Right atrium auricular region (tissue), 2 donors: ENCODE data around the gene SEC61A2. TPM values are rescaled to one million over a fixed set of nuclear protein-coding genes. Genes with fewer than 3 reads are reported as not detected.
A peak's percentile ranks its signal among the peaks of the same experiment; 100 is the strongest.

Experiments
- DNase-seq: peaks from one replicate; pipeline ENCODE4 v3.0.0-alpha.2; 2019; ENCODE audit warnings: low spot score
- H3K27ac ChIP-seq, 2 donors: fragments of 200-600 bp; sonication (generic); 1 replicate in 1 of 2; 2 replicates in 1 of 2; pipeline ENCODE4 v1.5.1; 2016 to 2019
- H3K27me3 ChIP-seq, 2 donors: fragments of 200-600 bp; sonication (generic); one replicate each; pipeline versions ENCODE4 v1.5.1 to v1.6.0; 2017 to 2019
- H3K36me3 ChIP-seq: fragments of 200-600 bp; sonication (generic); one replicate; pipeline ENCODE4 v1.5.1; 2016
- H3K4me1 ChIP-seq, 2 donors: fragments of 200-600 bp; sonication (generic); one replicate each; pipeline versions ENCODE4 v1.5.1 to v1.6.0; 2017 to 2019
- H3K4me3 ChIP-seq, 2 donors: fragments of 200-600 bp; sonication (generic); 1 replicate in 1 of 2; 2 replicates in 1 of 2; pipeline ENCODE4 v1.5.1; 2017 to 2019; ENCODE audit warnings: mild to moderate bottlenecking in 1 of 2, moderate library complexity in 1 of 2
- H3K9me3 ChIP-seq, 2 donors: fragments of 200-600 bp; sonication (generic); one replicate each; pipeline ENCODE4 v1.5.1; 2019
- total RNA-seq, 2 donors: library from RNA; depleted of rRNA; stranded (reverse); fragments of >200 nt; gene quantifications; one replicate each; pipeline ENCODE4 v1.1.0, GENCODE V29; 2016
- TF ChIP-seq, protein P1 (sequence below), 2 donors: fragments of 200-600 bp; sonication (generic); IDR thresholded peaks; one replicate each; pipeline ENCODE4 v1.5.1; 2019; ENCODE audit warnings: antibody characterized with exemption in 2 of 2

Gene SEC61A2
- total RNA-seq, 2 donors from 2014 or later, result 12.2 to 12.4 TPM

DNA sequence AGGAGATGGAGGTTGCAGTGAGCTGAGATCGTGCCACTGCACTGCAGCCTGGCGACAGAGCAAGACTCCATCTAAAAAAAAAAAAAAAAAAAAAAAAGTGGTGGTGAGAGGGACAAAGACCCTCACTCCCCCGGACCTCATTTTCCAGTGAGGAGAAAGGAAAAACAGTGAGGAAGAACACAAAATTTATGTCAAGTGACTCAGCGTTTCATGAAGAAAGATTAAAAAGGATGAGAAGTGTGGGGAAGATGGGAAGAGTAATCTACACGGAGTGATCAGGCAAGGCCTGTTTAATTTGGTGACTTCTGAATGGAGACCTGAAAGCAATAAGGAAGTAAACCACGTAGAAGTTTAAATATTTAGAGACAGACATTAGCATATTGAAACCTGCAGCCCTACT, 59.2 kb downstream of the SEC61A2 start:
- no peak for DNase-seq
- Histone ChIP-seq H3K36me3 (peaks cover 23% of the 10 kb centered on the region), H3K9me3 (no peaks in the 10 kb centered on the region), H3K27me3 (no peaks in the 10 kb centered on the region), H3K4me1 (peaks cover 0 to 6% of the 10 kb centered on the region in 2 donors), H3K4me3 (no peak overlapping the region), H3K27ac (no peak overlapping the region)
- TF ChIP-seq, protein P1, sequence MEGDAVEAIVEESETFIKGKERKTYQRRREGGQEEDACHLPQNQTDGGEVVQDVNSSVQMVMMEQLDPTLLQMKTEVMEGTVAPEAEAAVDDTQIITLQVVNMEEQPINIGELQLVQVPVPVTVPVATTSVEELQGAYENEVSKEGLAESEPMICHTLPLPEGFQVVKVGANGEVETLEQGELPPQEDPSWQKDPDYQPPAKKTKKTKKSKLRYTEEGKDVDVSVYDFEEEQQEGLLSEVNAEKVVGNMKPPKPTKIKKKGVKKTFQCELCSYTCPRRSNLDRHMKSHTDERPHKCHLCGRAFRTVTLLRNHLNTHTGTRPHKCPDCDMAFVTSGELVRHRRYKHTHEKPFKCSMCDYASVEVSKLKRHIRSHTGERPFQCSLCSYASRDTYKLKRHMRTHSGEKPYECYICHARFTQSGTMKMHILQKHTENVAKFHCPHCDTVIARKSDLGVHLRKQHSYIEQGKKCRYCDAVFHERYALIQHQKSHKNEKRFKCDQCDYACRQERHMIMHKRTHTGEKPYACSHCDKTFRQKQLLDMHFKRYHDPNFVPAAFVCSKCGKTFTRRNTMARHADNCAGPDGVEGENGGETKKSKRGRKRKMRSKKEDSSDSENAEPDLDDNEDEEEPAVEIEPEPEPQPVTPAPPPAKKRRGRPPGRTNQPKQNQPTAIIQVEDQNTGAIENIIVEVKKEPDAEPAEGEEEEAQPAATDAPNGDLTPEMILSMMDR (IDR thresholded peaks at IDR 0.05), result no peak

DNA sequence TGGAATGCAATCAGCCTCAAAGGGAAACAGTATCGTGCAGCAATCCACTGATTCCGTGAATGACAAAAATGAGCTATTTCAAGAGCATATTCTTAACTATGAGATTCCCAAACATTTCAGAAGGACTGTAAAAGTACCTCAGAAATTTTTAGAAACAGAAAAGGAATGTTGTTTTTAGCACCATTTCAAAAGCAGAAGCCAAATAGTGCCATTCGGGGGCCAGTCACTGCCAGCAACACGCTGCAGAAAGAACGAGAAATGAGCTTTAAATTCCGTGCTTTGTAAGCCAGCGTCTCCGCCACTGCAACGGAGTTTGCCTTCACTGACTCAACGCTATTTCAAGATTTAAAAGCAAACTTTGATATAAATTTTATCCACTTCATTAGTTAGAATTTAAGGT, 59.9 kb downstream of the SEC61A2 start:
- H3K4me3 ChIP-seq, result no peak overlapping the region
- DNase-seq, result no peak
- TF ChIP-seq, protein P1 (IDR thresholded peaks at IDR 0.05), result no peak
- H3K27ac ChIP-seq, result no peak overlapping the region
- H3K9me3 ChIP-seq, result no peaks in the 10 kb centered on the region
- no peaks in the 10 kb centered on the region for H3K27me3 ChIP-seq
- peaks cover 19% of the 10 kb centered on the region for H3K36me3 ChIP-seq
- peaks cover 0 to 14% of the 10 kb centered on the region in 2 donors for H3K4me1 ChIP-seq

DNA sequence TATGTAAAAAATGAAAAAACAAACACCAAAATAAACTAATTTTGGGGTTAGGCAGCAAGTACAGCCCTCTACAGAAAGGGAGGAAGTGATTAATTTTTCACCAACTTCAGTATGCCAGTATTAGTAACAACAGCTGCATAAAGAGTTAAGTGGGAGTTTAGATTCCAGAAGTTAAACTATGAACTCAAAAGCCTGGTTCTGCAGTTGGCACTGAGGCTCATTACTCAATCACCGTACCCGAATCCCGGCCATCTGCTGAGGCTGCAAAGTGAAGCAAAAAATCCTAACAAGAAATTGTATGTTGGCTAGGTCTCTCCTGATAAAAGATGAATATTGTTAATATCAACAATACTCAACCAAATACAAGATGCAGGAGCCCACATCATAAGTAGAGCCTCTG, 62.2 kb downstream of the SEC61A2 start:
- Histone ChIP-seq H3K27me3 (no peaks in the 10 kb centered on the region), H3K4me1 (peaks cover 0 to 24% of the 10 kb centered on the region in 2 donors), H3K36me3 (peaks cover 4% of the 10 kb centered on the region)

DNA sequence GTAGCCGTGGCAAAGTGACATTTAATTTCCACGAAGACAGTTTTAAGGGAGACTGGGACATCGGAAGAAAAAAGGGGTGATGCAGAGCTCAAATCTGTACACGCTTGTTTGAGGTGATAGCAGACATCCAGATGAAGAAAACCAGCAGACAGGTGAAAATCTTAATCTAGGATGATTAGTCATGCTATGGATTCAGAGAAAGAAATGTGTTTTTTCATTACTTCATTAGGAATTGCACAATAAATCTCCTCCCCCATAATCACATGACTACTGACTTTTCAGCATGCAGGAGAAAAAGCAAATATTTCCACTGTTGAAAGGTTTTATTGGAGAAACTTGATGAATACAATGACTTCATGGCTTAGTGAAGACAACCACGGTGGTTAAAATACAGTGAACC, 63.7 kb downstream of the SEC61A2 start:
- H3K27me3 ChIP-seq, result no peaks in the 10 kb centered on the region
- H3K4me3 ChIP-seq, result no peak overlapping the region
- H3K9me3 ChIP-seq, result no peaks in the 10 kb centered on the region
- H3K36me3 ChIP-seq, result no peaks in the 10 kb centered on the region
- H3K4me1 ChIP-seq, result peaks cover 0 to 38% of the 10 kb centered on the region in 2 donors
- TF ChIP-seq, protein P1 (IDR thresholded peaks at IDR 0.05), result no peak
- DNase-seq, result no peak
- H3K27ac ChIP-seq, result no peak overlapping the region

More for the DNA sequence above, 62.2 kb downstream of the SEC61A2 start:
- H3K4me3 ChIP-seq, result no peak overlapping the region
- H3K9me3 ChIP-seq, result no peaks in the 10 kb centered on the region
- DNase-seq, result no peak
- H3K27ac ChIP-seq, result no peak overlapping the region
- TF ChIP-seq, protein P1 (IDR thresholded peaks at IDR 0.05), result no peak

DNA sequence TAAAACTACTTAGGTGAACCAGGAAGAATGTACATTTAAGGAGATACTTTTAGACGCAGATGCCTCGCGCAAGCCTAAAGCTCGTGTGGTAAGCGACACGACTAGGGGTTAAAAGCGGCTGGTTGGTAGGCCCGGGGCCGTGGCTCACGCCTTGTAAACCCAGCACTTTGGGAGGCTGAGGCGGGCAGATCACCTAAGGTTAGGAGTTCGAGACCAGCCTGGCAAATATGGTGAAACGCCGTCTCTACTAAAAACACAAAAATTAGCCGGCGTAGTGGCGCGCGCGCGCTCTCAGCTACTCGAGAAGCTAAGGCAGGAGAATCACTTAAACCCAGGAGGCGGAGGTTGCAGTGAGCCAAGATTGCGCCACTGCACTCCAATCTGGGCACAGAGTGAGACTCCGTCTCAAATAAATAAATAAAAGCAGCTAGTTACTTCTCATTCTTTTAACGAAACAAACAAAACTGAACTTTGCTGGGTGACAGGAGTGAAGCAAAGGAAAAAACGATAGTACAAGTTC, 65.3 kb downstream of the SEC61A2 start:
- Histone ChIP-seq H3K4me3 (peak overlapping the region; percentile 71 to 75), H3K9me3 (no peaks in the 10 kb centered on the region), H3K36me3 (peaks cover 6% of the 10 kb centered on the region), H3K4me1 (peaks cover 0 to 39% of the 10 kb centered on the region in 2 donors), H3K27me3 (no peaks in the 10 kb centered on the region), H3K27ac (peak overlapping the region; percentile 90 to 92)
- TF ChIP-seq, protein P1 (IDR thresholded peaks at IDR 0.05), result no peak
- DNase-seq, result peak; percentile 65

DNA sequence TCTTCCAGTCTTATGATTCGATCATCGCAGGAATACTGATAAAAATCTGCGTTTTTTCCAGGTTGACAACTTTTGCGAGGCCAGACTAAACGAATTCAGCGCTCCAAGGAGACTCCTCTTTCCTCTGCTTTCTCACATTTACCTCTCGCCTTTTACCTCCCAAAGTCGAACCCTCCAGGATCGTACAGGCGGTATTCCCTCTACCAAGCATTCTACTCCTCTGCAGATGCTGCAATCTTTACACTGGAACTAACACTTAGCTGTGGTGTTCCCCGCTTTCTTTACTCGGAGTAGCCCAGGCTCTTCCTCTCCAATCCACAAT, 65.8 kb downstream of the SEC61A2 start:
- H3K4me1 ChIP-seq, result peaks cover 0 to 39% of the 10 kb centered on the region in 2 donors
- TF ChIP-seq, protein P1 (IDR thresholded peaks at IDR 0.05), result no peak
- no peaks in the 10 kb centered on the region for H3K27me3 ChIP-seq
- no peaks in the 10 kb centered on the region for H3K9me3 ChIP-seq
- H3K36me3 ChIP-seq, result peaks cover 8% of the 10 kb centered on the region
- DNase-seq, result no peak
- H3K27ac ChIP-seq, result peak overlapping the region; percentile 90 to 92
- H3K4me3 ChIP-seq, result peak overlapping the region; percentile 71 to 75
